HG03095 (cell line): ENCODE measurements around the gene CNGA3.

Experiments used
- ATAC-seq: cut with Tn5 transposase; IDR thresholded peaks from one replicate; pipeline ENCODE4 v1.9.1; 2021; ENCODE audit warnings: moderate library complexity; ENCODE audit not compliant: unreplicated experiment

The CNGA3 gene

DNA sequence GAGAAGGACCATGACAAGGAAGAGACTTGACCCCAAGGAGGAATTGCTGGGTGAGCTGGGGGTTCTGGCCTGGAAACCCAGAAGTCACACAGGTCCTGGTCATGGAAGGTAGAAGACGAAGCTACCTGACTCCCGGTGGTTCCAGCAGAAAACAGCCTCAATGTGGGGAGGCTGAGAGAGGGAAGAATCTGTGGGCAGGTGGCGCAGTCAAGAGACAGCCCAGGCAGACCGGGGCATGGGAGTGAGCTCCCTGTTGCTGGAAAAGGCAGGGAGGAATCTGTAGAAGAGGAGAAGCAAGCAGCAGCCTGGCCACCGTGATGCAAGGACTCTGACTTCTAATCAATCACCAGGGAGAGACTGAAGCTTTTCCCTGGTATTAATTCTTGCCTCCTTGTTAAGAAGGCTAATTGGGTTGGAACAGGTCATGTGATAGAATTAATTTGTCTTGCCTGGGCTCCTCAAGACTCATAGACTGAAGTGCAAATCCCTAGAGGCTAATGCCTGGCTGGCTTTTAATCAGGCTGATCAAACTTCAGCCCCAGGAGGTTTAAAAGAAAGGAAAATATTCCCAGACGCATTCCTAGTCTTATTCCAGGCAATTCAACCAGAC, 30.1 kb downstream of the CNGA3 start:
- no peak for ATAC-seq

- no peak for ATAC-seq
These were observed 30.7 kb downstream of the CNGA3 start for GRCh38 chr2:98376996-98377395.

DNA sequence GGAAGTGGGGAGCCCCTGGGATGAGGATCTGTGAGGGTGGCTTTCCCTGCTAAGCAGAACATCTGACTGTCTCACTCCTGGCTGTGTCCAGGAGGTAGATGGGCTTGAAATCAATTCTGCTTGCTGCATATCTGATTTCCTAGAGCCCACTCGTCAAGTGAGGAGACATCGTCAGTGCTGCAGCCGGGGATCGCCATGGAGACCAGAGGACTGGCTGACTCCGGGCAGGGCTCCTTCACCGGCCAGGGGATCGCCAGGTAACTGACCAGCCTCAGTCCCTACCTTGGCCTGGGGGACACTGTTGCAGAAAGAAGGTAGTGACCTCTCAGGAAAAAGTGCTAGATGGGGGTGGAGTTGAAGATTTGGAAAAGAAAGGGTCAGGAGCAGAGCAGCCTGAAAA, 31.3 kb downstream of the CNGA3 start:
- ATAC-seq: no peak

DNA sequence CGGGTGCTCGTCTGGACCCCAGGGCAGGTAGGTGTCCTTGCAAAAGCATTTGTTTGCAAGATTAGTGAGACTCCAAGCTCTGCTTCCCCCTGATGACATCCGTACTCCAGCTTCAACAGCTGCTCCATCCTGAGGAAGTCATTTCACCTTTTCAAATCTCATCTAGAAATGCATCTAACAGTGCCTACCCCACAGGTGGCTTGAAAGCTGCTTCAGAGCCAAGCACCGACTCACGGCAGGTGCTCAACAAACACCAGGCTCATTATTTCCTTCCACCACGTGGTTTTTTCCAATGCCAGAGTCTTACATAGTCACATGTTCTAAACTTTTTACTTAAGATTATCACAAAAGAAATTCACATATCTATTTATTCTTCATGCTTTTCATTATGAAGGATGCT, 31.9 kb downstream of the CNGA3 start:
- ATAC-seq: no peak

GRCh38 chr2:98378901-98379300, 32.6 kb downstream of the CNGA3 start:
- ATAC-seq: no peak

- no peak for ATAC-seq
These were observed 33.3 kb downstream of the CNGA3 start for GRCh38 chr2:98379311-98380202.

DNA sequence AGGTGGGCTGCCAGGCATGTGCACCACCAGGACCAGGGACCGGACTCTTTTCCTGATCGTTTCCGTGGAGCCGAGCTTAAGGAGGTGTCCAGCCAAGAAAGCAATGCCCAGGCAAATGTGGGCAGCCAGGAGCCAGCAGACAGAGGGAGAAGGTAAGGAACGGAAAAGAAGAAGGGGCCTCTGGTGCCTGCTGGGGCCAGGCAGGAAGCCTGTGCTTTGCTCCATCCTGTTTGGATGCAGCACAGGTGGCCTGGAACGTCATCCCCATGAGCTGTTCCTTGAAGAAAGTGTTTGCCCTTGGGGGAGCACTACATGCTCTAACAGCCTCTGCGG, 33.9 kb downstream of the CNGA3 start:
- ATAC-seq: no peak

GRCh38 chr2:98381494-98381893, 35.2 kb downstream of the CNGA3 start:
- ATAC-seq: no peak

GRCh38 chr2:98382086-98382485, 35.8 kb downstream of the CNGA3 start:
- ATAC-seq: no peak

GRCh38 chr2:98382739-98383138, 36.5 kb downstream of the CNGA3 start:
- no peak for ATAC-seq

DNA sequence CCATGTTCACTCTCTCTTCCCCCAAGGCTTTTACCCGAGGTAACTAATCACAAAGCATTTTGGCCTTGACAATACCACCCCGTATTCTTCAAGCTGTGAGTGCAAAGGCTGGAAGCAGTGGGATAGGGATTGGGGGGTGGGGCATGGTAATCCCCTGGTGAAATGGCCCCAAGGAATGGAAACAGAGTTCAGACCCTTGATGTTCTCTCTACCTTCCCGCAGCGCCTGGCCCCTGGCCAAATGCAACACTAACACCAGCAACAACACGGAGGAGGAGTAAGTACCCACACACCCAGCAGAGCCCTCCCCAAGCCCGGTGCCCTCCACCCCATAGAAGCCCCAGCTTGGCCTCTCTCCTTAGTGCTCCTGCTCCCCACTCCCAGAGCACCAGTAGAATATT, 36.9 kb downstream of the CNGA3 start:
- no peak for ATAC-seq

GRCh38 chr2:98385050-98385699, 38.9 kb downstream of the CNGA3 start:
- ATAC-seq: no peak

- no peak for ATAC-seq
These were observed 41.2 kb downstream of the CNGA3 start for GRCh38 chr2:98387478-98387877.

DNA sequence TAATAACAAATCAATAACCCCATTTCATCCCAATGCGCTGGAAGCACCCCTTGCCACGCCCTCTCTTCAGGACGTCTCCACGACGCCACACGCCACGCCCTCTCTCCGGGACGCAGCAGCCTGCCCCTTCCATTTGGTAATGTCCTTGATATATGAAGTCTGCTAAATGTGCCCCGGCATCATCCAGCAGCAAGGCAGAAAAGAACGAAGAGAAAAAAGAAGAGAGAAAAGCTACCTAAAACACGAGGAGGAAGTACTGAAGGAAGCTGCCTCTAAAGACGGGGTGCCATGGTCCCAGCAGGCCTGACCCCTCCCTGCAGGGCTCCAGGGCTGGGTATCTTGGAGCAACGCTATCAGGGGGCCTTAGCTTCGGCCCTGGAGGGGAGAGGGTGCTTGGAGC, 41.8 kb downstream of the CNGA3 start:
- ATAC-seq: no peak

- ATAC-seq: no peak
These were observed 42.5 kb downstream of the CNGA3 start for GRCh38 chr2:98388601-98389250.

DNA sequence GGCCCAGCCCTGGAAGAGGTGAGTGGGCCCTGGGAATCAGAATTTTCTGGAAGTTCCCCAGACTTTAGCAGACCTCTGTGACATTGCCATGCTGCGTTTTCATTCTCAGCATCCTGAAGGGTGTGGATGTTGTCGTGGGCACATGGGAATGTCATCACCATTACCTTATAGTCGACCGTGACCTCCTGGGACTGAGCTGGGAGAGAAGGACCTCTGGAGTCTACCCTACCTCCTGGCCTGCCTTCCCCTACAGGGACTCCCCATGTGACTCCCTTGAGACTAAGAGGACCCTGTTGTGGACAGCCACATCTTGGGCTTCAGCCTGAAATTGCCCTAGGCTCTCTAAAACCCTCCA, 43.0 kb downstream of the CNGA3 start:
- no peak for ATAC-seq

DNA sequence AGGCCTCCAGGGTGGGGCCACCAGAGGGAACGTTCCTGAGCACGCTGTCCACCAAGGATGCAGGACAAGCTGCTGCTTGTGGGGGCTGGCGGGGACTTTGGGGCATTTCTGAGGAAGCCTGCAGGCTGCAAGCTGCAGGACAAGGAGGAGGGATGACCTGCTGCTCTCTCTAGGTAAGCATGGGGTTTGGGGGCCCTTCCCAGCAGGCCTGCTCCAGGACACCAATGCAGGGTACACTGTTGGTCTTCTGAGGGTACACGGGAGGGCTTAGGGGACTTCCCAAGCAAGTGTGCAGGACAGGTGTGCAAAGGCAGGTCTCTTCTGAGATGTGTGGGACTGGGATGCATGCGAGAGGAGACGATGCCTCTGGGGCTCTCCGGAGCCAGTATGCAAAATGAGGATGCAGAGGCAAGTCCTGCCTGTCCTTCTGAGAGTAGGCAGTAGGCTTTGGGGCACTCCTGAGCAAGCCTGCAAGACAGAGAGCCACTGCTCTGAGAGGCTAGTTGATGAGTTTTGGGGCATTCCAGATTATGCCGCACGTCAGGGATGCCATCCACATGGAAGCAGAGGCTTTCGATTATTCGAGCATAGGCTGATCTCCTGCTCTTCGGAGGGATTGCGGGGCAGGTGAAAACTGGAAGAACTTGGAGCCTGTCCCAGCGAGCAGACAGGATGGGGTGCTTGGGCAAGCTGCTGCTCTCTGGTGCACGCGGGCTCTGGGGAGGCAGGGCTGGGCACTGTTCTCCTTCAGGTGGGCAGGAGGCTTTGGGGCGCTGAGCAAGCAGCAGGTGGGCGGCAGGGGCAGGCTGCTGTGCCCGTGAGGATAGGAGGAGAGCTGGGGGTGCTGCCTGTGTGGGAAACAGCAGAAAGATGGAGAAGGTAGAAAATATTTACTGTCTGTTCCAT, 44.6 kb downstream of the CNGA3 start:
- ATAC-seq: no peak

GRCh38 chr2:98391581-98392270, 45.5 kb downstream of the CNGA3 start:
- ATAC-seq: no peak

GRCh38 chr2:98393354-98393753, 47.1 kb downstream of the CNGA3 start:
- ATAC-seq: no peak

- no peak for ATAC-seq
These were observed 48.4 kb downstream of the CNGA3 start for GRCh38 chr2:98394595-98395153.
